ENCODE data around the gene UXS1. TPM values are rescaled to one million over a fixed set of nuclear protein-coding genes. Genes with fewer than 3 reads are reported as not detected.
"Not testable (repeated sequence)": the region's sequence is repeated elsewhere in the genome, so short reads cannot be mapped to it uniquely, and the experiment has no call there.

The UXS1 gene
- 68.3 TPM for total RNA-seq (ENCODE audit: unreplicated experiment)
- long read RNA-seq, transcript UXS1-201 (15 exons, 2,099 nt), result minor isoform, 7 of 46 reads
- long read RNA-seq, transcript UXS1-203 (15 exons, 1,839 nt), result major isoform, 24 of 46 reads
- long read RNA-seq, partial matches to known transcripts, result 2 of 46 reads
- long read RNA-seq, other reads (novel, unspliced or antisense), result 13 of 46 reads

DNA sequence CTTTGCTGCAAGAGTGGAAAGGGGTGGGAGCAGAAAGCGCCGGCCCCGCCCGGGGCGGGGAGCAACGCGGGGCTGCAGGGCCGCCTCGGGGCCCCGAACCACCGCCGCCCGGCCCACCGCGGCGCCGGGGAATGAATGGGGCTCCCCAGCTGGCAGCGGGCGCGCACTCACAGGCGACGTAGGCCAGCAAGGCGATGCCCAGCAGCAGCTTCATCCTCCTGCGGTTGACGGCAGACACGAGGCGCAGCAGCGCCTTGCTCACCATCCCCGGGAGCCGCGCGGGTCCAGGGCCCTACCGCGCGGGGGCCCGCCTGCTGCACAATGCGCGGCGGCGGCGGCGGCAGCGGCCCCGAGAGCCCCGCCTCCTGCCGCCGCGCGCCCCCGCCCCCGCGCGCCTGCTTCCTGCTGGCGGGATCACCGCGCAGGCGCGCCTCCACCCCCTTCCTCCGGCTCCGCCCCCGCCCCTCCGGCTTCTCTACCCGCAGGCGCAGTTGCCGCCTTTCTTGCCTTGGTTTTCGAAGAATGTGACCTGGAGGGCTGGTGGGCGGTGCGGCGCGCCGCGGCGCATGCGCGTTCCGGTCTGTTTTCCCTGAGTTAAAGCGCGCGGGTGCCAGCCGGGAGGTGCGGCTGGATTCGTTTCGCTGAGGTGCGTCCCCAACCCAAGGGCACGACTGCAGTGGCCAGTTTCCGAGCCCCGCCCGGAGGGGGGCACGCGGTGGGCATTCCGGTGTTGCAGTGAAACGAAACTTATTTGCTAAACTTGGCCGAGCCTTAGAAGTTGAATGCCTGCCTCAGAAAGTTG is at the start of gene UXS1:
Gene UXS1, minus strand, starts transcription at position 325 of the 802 bp plus-strand sequence. Its CDS starts 60 bp downstream, at position 265.
- peak within 1 kb of the TSS; percentile 78 for H3K4me3 Mint-ChIP-seq (ENCODE audit: unreplicated experiment)
- TF ChIP-seq CTCF (IDR thresholded peaks at IDR 0.05; ENCODE audit: partially characterized antibody, unreplicated experiment), result no peak
- peak; percentile 98 for DNase-seq
- peaks cover 13% of the 10 kb centered on the region for H3K4me1 Mint-ChIP-seq (ENCODE audit: low read depth, unreplicated experiment)
- peak within 1 kb of the TSS; percentile 29 for H3K27ac Mint-ChIP-seq (ENCODE audit: unreplicated experiment)
- peaks cover 3% of the 10 kb centered on the region for H3K9me3 Mint-ChIP-seq (ENCODE audit: unreplicated experiment)
- H3K27me3 Mint-ChIP-seq (ENCODE audit: unreplicated experiment), result peaks cover 8% of the 10 kb centered on the region
- H3K36me3 Mint-ChIP-seq (ENCODE audit: unreplicated experiment), result peaks cover 4% of the 10 kb centered on the region

DNA sequence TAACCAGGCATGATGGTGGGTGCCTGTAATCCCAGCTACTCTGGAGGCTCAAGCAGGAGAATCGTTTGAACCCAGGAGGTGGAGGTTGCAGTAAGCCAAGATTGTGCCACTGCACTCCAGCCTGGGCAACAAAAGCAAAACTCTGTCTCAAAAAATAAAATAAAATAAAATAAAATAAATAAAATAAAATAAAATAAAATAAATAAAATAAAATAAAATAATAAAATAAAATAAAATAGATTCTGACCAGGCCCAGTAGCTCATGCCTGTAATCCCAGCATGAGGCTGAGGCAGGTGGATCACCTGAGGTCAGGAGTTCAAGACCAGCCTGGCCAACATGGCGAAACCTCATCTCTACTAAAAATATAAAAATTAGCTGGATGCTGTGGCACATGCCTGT is 45.4 kb upstream of the UXS1 start:
- not testable (repeated sequence) for H3K9me3 Mint-ChIP-seq (ENCODE audit: unreplicated experiment); H3K27ac Mint-ChIP-seq (ENCODE audit: unreplicated experiment); H3K4me3 Mint-ChIP-seq (ENCODE audit: unreplicated experiment); DNase-seq; H3K27me3 Mint-ChIP-seq (ENCODE audit: unreplicated experiment); H3K4me1 Mint-ChIP-seq (ENCODE audit: low read depth, unreplicated experiment)
- H3K36me3 Mint-ChIP-seq (ENCODE audit: unreplicated experiment), result peaks cover 13% of the 10 kb centered on the region

GRCh38 chr2:106235392-106235791 is 41.3 kb upstream of the UXS1 start:
- H3K27ac Mint-ChIP-seq (ENCODE audit: unreplicated experiment); H3K27me3 Mint-ChIP-seq (ENCODE audit: unreplicated experiment); DNase-seq; H3K4me3 Mint-ChIP-seq (ENCODE audit: unreplicated experiment); H3K4me1 Mint-ChIP-seq (ENCODE audit: low read depth, unreplicated experiment): not testable (repeated sequence)
- H3K9me3 Mint-ChIP-seq (ENCODE audit: unreplicated experiment), result peaks cover 10% of the 10 kb centered on the region
- peaks cover 26% of the 10 kb centered on the region for H3K36me3 Mint-ChIP-seq (ENCODE audit: unreplicated experiment)

GRCh38 chr2:106233350-106233706 is 39.2 kb upstream of the UXS1 start:
- Mint-ChIP-seq H3K9me3 (ENCODE audit: unreplicated experiment) (peaks cover 9% of the 10 kb centered on the region), H3K36me3 (ENCODE audit: unreplicated experiment) (peaks cover 26% of the 10 kb centered on the region), H3K27ac (ENCODE audit: unreplicated experiment) (no peak overlapping the region), H3K4me3 (ENCODE audit: unreplicated experiment) (no peak overlapping the region), H3K27me3 (ENCODE audit: unreplicated experiment) (peaks cover 1% of the 10 kb centered on the region), H3K4me1 (ENCODE audit: low read depth, unreplicated experiment) (no peaks in the 10 kb centered on the region)
- no peak for TF ChIP-seq CTCF (IDR thresholded peaks at IDR 0.05; ENCODE audit: partially characterized antibody, unreplicated experiment)
- DNase-seq, result no peak

DNA sequence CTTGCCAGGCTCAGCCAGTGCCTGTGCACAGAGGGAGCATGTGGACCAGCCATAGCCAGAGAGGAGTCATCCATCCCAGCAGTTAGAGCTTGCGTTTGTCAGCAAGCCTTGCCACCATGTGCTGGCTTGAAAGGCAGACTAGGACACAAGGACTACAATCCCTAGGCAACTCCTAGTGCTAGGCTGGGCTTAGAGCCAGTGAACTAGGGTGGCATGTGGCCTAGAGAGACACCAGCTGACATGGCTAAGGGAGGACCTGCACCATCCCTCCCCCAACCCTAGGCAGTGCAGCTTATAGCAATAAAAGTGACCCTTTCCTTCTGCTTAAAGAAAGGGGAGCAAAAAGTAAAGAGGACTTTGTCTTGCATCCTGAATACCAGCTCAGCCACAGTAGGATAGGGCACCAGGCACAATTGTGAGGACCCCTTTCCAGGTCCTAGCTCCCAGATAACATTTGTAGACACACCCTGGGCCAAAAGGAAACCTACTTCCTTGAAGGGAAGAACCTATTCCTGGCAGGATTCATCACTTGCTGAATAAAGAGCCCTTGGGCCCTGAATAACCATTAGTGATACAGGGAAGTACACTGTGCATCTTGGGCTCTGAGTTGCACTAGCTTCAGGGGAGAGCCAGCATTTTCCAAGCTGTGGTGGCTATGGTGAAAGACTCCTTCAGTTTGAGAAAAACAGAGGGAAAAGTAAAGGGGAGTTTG is 38.7 kb upstream of the UXS1 start:
- DNase-seq, result no peak
- no peak overlapping the region for H3K27ac Mint-ChIP-seq (ENCODE audit: unreplicated experiment)
- H3K36me3 Mint-ChIP-seq (ENCODE audit: unreplicated experiment), result peaks cover 26% of the 10 kb centered on the region
- peaks cover 1% of the 10 kb centered on the region for H3K27me3 Mint-ChIP-seq (ENCODE audit: unreplicated experiment)
- no peak overlapping the region for H3K4me3 Mint-ChIP-seq (ENCODE audit: unreplicated experiment)
- H3K4me1 Mint-ChIP-seq (ENCODE audit: low read depth, unreplicated experiment), result no peaks in the 10 kb centered on the region
- H3K9me3 Mint-ChIP-seq (ENCODE audit: unreplicated experiment), result peaks cover 9% of the 10 kb centered on the region
- no peak for TF ChIP-seq CTCF (IDR thresholded peaks at IDR 0.05; ENCODE audit: partially characterized antibody, unreplicated experiment)

Measured in glutamatergic neuron (in vitro differentiated cells).